ENCODE results near the gene DCAF8. TPM values are rescaled to one million over a fixed set of nuclear protein-coding genes. Genes with fewer than 3 reads are reported as not detected.

DCAF8 gene
- total and polyA plus RNA-seq, 2 donors (not counting 3 experiments of a cell fraction or from before 2014, with no cell fraction given): 85.5 to 106 TPM

DNA sequence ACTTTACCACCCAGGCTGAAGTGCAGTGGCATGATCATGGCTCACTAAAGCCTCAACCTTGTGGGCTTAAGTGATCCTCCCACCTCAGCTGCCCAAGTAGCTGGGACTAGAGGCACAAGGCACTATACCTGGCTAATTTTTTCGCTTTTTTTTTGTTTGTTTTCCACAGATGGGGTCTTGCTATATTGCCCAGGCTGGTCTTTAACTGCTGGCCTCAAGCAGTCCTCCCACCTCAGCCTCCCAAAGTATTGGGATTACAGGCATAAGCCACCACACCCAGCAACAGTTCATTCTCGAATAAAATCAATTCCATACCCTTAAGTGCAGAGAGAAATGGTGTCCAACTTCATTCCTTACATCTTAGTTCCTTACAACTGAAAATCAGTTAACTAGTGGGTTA, 24.8 kb downstream of the DCAF8 start:
- no peaks in the 10 kb centered on the region for H4K20me1 ChIP-seq (replicated peaks; ENCODE audit: control insufficient read depth, extremely low read depth, insufficient read depth, low read length)
- H3K4me3 ChIP-seq (replicated peaks in 1 of 3; ENCODE audit: insufficient read depth in 1 of 3, low read depth in 1 of 3, low read length in 3 of 3): no peak overlapping the region
- H3K9me1 ChIP-seq (replicated peaks; ENCODE audit: control insufficient read depth, extremely low read depth, insufficient read depth, low read length): no peaks in the 10 kb centered on the region
- BruUV-seq (replicated peaks): no TSS peak
- no peaks in the 10 kb centered on the region for H3K79me2 ChIP-seq (ENCODE audit: control insufficient read depth, insufficient read depth, low read length)
- no peak for FAIRE-seq
- no peaks in the 10 kb centered on the region for H3K27me3 ChIP-seq (ENCODE audit: control insufficient read depth in 2 of 2, insufficient read depth in 2 of 2, low read length in 2 of 2)
- ChIA-PET POLR2A (no interaction called here), CTCF (interaction anchor here (2.9 kb wide), 1 partner anchor 44 kb away, joined by 18 read pairs; no protein-coding TSS in a partner anchor)
- H3K9ac ChIP-seq (replicated peaks; ENCODE audit: extremely low read depth, insufficient read depth, low read length): no peak overlapping the region
- H3K4me2 ChIP-seq (ENCODE audit: insufficient read depth, low read length): no peak overlapping the region
- H3K27ac ChIP-seq (ENCODE audit: insufficient read depth, low read depth, low read length): no peak overlapping the region
- intact Hi-C loops (cut with micrococcal nuclease): no loop called here
- no peak overlapping the region for H2AFZ ChIP-seq (ENCODE audit: low read depth, low read length)
- H3K36me3 ChIP-seq (ENCODE audit: control insufficient read depth in 2 of 2, extremely low read depth in 1 of 2, insufficient read depth in 2 of 2, low read length in 2 of 2): peaks cover 13 to 14% of the 10 kb centered on the region in 2 experiments
- TF ChIP-seq FOS (IDR thresholded peaks at IDR 0.05; ENCODE audit: borderline replicate concordance, insufficient read depth, low read length) (no peak), POLR2AphosphoS5 (IDR thresholded peaks at IDR 0.05; ENCODE audit: insufficient read depth, low read depth, low read length) (no peak), POLR2A (IDR thresholded peaks at IDR 0.05; ENCODE audit: low read depth, low read length) (no peak), MYC (IDR thresholded peaks at IDR 0.05; ENCODE audit: low read depth, low read length) (no peak), GATA2 (IDR thresholded peaks at IDR 0.05; ENCODE audit: insufficient read depth, insufficient read length, low read depth, low read length) (no peak), JUN (IDR thresholded peaks at IDR 0.05; ENCODE audit: borderline replicate concordance, insufficient read depth, insufficient read length, low read depth) (no peak), EZH2 (IDR thresholded peaks at IDR 0.05; ENCODE audit: borderline replicate concordance, low read depth, low read length, severe bottlenecking) (no peak)
- TF ChIP-seq, protein P1, sequence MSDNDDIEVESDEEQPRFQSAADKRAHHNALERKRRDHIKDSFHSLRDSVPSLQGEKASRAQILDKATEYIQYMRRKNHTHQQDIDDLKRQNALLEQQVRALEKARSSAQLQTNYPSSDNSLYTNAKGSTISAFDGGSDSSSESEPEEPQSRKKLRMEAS (IDR thresholded peaks at IDR 0.05; ENCODE audit: insufficient read depth, insufficient read length): no peak
- TF ChIP-seq, protein P2, sequence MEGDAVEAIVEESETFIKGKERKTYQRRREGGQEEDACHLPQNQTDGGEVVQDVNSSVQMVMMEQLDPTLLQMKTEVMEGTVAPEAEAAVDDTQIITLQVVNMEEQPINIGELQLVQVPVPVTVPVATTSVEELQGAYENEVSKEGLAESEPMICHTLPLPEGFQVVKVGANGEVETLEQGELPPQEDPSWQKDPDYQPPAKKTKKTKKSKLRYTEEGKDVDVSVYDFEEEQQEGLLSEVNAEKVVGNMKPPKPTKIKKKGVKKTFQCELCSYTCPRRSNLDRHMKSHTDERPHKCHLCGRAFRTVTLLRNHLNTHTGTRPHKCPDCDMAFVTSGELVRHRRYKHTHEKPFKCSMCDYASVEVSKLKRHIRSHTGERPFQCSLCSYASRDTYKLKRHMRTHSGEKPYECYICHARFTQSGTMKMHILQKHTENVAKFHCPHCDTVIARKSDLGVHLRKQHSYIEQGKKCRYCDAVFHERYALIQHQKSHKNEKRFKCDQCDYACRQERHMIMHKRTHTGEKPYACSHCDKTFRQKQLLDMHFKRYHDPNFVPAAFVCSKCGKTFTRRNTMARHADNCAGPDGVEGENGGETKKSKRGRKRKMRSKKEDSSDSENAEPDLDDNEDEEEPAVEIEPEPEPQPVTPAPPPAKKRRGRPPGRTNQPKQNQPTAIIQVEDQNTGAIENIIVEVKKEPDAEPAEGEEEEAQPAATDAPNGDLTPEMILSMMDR (IDR thresholded peaks at IDR 0.05; ENCODE audit: extremely low read depth in 1 of 2, insufficient read depth in 1 of 2, low read depth in 1 of 2, low read length in 2 of 2): no peak
- no peaks in the 10 kb centered on the region for H3K4me1 ChIP-seq (ENCODE audit: control insufficient read depth, extremely low read depth, insufficient read depth, low read length)
- H3K9me3 ChIP-seq (replicated peaks; ENCODE audit: control insufficient read depth, insufficient read depth, low read length): no peaks in the 10 kb centered on the region
- no peak for DNase-seq (ENCODE audit: low read depth, low spot score)
- dilution Hi-C loops (cut with MboI; ENCODE audit: extremely low pct_ligation_motif_present, low sequenced_read_pairs): no loop called here

All from endothelial cell of umbilical vein (primary cell).